Measurements from ENCODE around the gene PSD2.

- no peak for TF ChIP-seq EZH2phosphoT487 (IDR thresholded peaks at IDR 0.05; ENCODE audit: unreplicated experiment)
- no peak for TF ChIP-seq REST (IDR thresholded peaks at IDR 0.05; ENCODE audit: unreplicated experiment)
- TF ChIP-seq POLR2AphosphoS5 (IDR thresholded peaks at IDR 0.05; ENCODE audit: low read depth), result no peak
- no peak for TF ChIP-seq CTCF (conservative IDR thresholded peaks at IDR 0.05; ENCODE audit: low read depth in 2 of 2)
- no peak for TF ChIP-seq EZH2 (IDR thresholded peaks at IDR 0.05; ENCODE audit: low read depth, unreplicated experiment)
- no peak for TF ChIP-seq JUNB (IDR thresholded peaks at IDR 0.05; ENCODE audit: unreplicated experiment)
- no peak for TF ChIP-seq ZNF462 (CRISPR knock-in tag; IDR thresholded peaks at IDR 0.05)
- TF ChIP-seq ZNF114 (CRISPR knock-in tag; IDR thresholded peaks at IDR 0.05), result no peak
- TF ChIP-seq CREB1 (CRISPR knock-in tag; IDR thresholded peaks at IDR 0.05; ENCODE audit: low read depth), result no peak
- TF ChIP-seq ETS1 (IDR thresholded peaks at IDR 0.05), result no peak
- TF ChIP-seq STAT1 (IDR thresholded peaks at IDR 0.05; ENCODE audit: unreplicated experiment), result no peak
Observed at GRCh38 chr5:139877129-139877597, 81.6 kb downstream of the PSD2 start.
